Spleen (tissue), 11 donors: ENCODE data around the gene LCE7A. TPM values are rescaled to one million over a fixed set of nuclear protein-coding genes. Genes with fewer than 3 reads are reported as not detected.

Source experiments
- DNase-seq: peaks from one replicate; pipeline ENCODE4 v3.0.0-alpha.2; 2020
- H3K27ac ChIP-seq, 8 donors: fragments of 200-600 bp; sonication (generic) in 7 of 8; 1 replicate in 4 of 8; 2 replicates in 4 of 8; pipeline versions ENCODE4 v1.5.0 to v1.8.0; 2016 to 2021; ENCODE audit warnings: inconsistent platforms in 4 of 8, mild to moderate bottlenecking in 4 of 8, moderate library complexity in 1 of 8
- H3K27me3 ChIP-seq, 7 donors: fragments of 200-600 bp; sonication (generic) in 6 of 7; replicated peaks in 1 of 7; 1 replicate in 4 of 7; 2 replicates in 3 of 7; pipeline versions ENCODE4 v1.5.0 to v1.8.0; 2016 to 2021; ENCODE audit warnings: inconsistent platforms in 3 of 7, mild to moderate bottlenecking in 1 of 7
- H3K36me3 ChIP-seq, 6 donors: fragments of 200-600 bp; sonication (generic) in 5 of 6; 1 replicate in 4 of 6; 2 replicates in 2 of 6; pipeline versions ENCODE4 v1.5.0 to v1.8.0; 2016 to 2021; ENCODE audit warnings: inconsistent platforms in 2 of 6
- H3K4me1 ChIP-seq, 6 donors: fragments of 200-600 bp; sonication (generic) in 5 of 6; 1 replicate in 3 of 6; 2 replicates in 3 of 6; pipeline versions ENCODE4 v1.5.0 to v1.8.0; 2016 to 2021; ENCODE audit warnings: inconsistent platforms in 3 of 6
- H3K4me3 ChIP-seq, 8 donors: fragments of 200-600 bp; sonication (generic) in 7 of 8; 1 replicate in 4 of 8; 2 replicates in 4 of 8; pipeline versions ENCODE4 v1.5.0 to v1.8.0; 2016 to 2021; ENCODE audit warnings: inconsistent platforms in 4 of 8, mild to moderate bottlenecking in 4 of 8, moderate library complexity in 2 of 8
- H3K9me3 ChIP-seq, 8 donors: fragments of 200-600 bp; sonication (generic) in 7 of 8; 1 replicate in 4 of 8; 2 replicates in 4 of 8; pipeline versions ENCODE4 v1.5.0 to v1.8.0; 2016 to 2021; ENCODE audit warnings: inconsistent platforms in 4 of 8
- POLR2A ChIP-seq, 3 donors: fragments of 450-650 bp; IDR thresholded peaks; one replicate each; pipeline ENCODE4 v1.5.1; 2017; ENCODE audit warnings: antibody characterized with exemption in 3 of 3, mild to moderate bottlenecking in 1 of 3
- POLR2AphosphoS5 ChIP-seq, 3 donors: sonication (generic); formaldehyde crosslinking; IDR thresholded peaks; one replicate each; pipeline ENCODE4 v1.5.1; 2017; ENCODE audit warnings: antibody characterized with exemption in 3 of 3
- WGBS, 5 donors: extraction: QIAGEN DNeasy Blood & Tissue Kit in 3 of 5; methylation state at CpG; one replicate each; pipeline versions ENCODE4 v1.1.5 to v1.1.7; 2013 to 2018; 5-methylcytosine and 5-hydroxymethylcytosine counted together
- intact Hi-C: fragments of 100-400 bp; cut with DNase I; formaldehyde crosslinking; loops from one replicate; pipeline ENCODE4 v1.15.0; 2023; ENCODE audit warnings: low total_unique reads
- polyA plus RNA-seq, 3 donors: library from polyadenylated mRNA; stranded (reverse); fragments of 200-250 nt; gene quantifications; one replicate each; pipeline ENCODE4 v1.2.1, GENCODE V29; 2013
- total RNA-seq, 7 donors: library from RNA; depleted of rRNA in 3 of 7; stranded (reverse); fragments of >200 nt in 3 of 7; fragmentation: NEBNext Ultra II Directional in 4 of 7; extraction: Animal tissue kit (Norgen Biotek cat#: 25700) in 4 of 7; gene quantifications; one replicate each; pipeline versions ENCODE4 v1.1.0 to v1.2.1, GENCODE V29; 2016 to 2021
- TF ChIP-seq, protein P1 (sequence below), 11 experiments: fragments of 200-600 bp in 7 of 11; fragments of 450-650 bp in 4 of 11; sonication (generic) in 4 of 11; IDR thresholded peaks in 8 of 11; conservative IDR thresholded peaks in 3 of 11; 1 replicate in 7 of 11; 2 replicates in 4 of 11; pipeline versions ENCODE4 v1.4.0 to v1.8.0; 2016 to 2021; ENCODE audit warnings: antibody characterized with exemption in 11 of 11, inconsistent platforms in 4 of 11, mild to moderate bottlenecking in 1 of 11
- donor health status: healthy with polysubstance abuse.
- donor health status: DM: no; HTN: no; CAD: no; lungs with moderate emphysema.
- donor health status: DM: no; HTN: no; CAD: no.
- donor health status: Bipolar disorder and iron deficiency.
- donor health status: healthy.
- donor health status: DM: no; HTN: no; CAD: no.
- donor health status: DM: yes; HTN: yes; CAD: no.

LCE7A gene
- total and polyA plus RNA-seq, 10 donors: not detected

DNA sequence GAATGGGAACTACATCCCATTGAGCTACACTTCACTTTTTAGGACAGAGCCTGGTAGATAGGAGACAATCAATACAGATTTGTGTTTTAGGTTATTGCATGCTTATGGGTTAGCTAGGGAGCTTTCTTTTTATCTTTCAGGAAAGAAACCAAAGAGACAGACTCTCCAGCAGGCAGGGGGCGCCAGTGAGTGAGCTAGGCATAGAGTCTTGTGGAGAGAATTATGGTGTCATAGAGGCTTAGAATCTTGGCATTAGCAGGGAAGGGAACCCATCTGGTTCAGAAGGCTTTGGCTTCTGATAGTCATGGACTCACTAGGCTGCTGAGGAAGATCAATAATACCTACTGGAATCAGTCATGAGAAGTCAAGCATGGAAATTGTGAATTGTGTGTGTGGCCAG lies 18.2 kb downstream of the LCE7A start, which contains the start of gene SMCP:
SMCP (plus strand) TSS at position 281 of the 400 bp plus-strand sequence. CDS start 6,101 bp downstream, outside the sequence.
- H3K36me3 ChIP-seq: no peaks in the 10 kb centered on the region
- no peaks in the 10 kb centered on the region for H3K4me1 ChIP-seq
- no peak within 1 kb of the TSS for H3K27ac ChIP-seq
- H3K4me3 ChIP-seq: no peak within 1 kb of the TSS
- no peaks in the 10 kb centered on the region for H3K9me3 ChIP-seq
- 0 to 28% (median 4%) methylated on average over 1 of the region's 1 CpG for WGBS, 5 donors
- H3K27me3 ChIP-seq: peaks cover 0 to 15% (median 0%) of the 10 kb centered on the region in 7 donors
- TF ChIP-seq, protein P1, sequence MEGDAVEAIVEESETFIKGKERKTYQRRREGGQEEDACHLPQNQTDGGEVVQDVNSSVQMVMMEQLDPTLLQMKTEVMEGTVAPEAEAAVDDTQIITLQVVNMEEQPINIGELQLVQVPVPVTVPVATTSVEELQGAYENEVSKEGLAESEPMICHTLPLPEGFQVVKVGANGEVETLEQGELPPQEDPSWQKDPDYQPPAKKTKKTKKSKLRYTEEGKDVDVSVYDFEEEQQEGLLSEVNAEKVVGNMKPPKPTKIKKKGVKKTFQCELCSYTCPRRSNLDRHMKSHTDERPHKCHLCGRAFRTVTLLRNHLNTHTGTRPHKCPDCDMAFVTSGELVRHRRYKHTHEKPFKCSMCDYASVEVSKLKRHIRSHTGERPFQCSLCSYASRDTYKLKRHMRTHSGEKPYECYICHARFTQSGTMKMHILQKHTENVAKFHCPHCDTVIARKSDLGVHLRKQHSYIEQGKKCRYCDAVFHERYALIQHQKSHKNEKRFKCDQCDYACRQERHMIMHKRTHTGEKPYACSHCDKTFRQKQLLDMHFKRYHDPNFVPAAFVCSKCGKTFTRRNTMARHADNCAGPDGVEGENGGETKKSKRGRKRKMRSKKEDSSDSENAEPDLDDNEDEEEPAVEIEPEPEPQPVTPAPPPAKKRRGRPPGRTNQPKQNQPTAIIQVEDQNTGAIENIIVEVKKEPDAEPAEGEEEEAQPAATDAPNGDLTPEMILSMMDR (IDR thresholded peaks at IDR 0.05 in 8 of 11, conservative IDR thresholded peaks at IDR 0.05 in 3 of 11): no peak
- TF ChIP-seq POLR2AphosphoS5 (IDR thresholded peaks at IDR 0.05) (no peak), POLR2A (IDR thresholded peaks at IDR 0.05) (no peak)
- no peak for DNase-seq
- intact Hi-C loops: loop anchor here (5.0 kb wide), 1 partner anchor 349 kb away; no protein-coding TSS in a partner anchor

DNA sequence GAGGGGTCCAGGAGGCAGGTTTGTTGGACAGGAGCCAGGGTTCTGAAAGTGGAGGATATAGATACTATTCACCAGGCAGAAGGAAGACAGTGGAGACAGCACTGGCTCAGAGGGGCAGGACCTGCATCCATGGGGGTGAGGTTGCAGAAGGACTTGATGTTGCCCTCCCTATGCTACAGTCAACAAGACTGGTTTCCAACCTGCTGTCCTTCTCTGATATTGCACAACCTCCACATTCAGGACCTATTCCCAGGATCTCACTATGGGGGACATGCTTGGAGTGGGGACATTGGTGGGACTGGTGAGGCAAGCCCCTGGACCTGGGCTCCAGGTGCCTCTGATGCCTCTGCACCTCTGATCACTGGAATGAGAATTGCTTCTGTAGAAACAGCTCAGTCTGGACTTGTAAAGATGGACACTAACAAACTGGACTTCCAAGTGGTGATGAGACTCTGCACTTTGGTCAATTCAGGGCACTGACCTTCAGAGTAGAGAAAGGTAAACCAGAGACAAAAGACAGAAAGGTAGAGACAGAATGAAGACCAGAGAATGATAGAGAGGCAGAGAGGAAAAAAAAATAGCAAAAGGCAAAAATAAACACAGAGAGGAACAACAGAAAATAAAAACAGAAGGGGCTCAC lies 19.9 kb downstream of the LCE7A start:
- TF ChIP-seq, protein P1 (IDR thresholded peaks at IDR 0.05 in 8 of 11, conservative IDR thresholded peaks at IDR 0.05 in 3 of 11): no peak
- TF ChIP-seq POLR2A (IDR thresholded peaks at IDR 0.05) (no peak), POLR2AphosphoS5 (IDR thresholded peaks at IDR 0.05) (no peak)
- DNase-seq: no peak
- Histone ChIP-seq H3K9me3 (no peaks in the 10 kb centered on the region), H3K27ac (no peak overlapping the region), H3K4me3 (no peak overlapping the region), H3K36me3 (no peaks in the 10 kb centered on the region), H3K27me3 (peaks cover 0 to 5% (median 0%) of the 10 kb centered on the region in 7 donors), H3K4me1 (no peaks in the 10 kb centered on the region)
- intact Hi-C loops: loop anchor here (5.0 kb wide), 1 partner anchor 348 kb away; no protein-coding TSS in a partner anchor

DNA sequence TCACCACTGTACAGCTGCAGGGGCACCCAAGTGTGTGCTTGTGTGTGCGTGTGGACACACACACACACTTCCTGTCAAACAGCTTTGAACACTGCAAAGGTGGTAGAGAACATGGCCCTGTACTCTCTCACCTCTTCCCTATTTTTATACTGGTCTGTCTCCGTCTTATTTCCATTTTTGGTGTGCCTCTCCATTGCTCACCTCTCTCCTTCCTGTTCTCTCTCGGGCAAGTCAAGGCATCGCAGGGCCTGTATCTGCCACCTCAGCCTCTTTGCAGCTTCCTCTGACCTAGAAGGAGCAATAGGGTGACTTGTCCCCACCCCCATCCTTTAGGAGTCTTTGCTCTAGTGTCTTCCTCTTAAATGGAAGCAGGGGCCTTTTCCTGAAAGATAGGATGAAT lies 20.5 kb downstream of the LCE7A start:
- 56 to 76% (median 68%) methylated on average over 4 of the region's 4 CpGs for WGBS, 5 donors
- H3K27ac ChIP-seq: no peak overlapping the region
- H3K9me3 ChIP-seq: no peaks in the 10 kb centered on the region
- TF ChIP-seq POLR2A (IDR thresholded peaks at IDR 0.05) (no peak), POLR2AphosphoS5 (IDR thresholded peaks at IDR 0.05) (no peak)
- TF ChIP-seq, protein P1 (IDR thresholded peaks at IDR 0.05 in 8 of 11, conservative IDR thresholded peaks at IDR 0.05 in 3 of 11): no peak
- no peaks in the 10 kb centered on the region for H3K4me1 ChIP-seq
- intact Hi-C loops: no loop called here
- no peaks in the 10 kb centered on the region for H3K27me3 ChIP-seq
- no peak overlapping the region for H3K4me3 ChIP-seq
- DNase-seq: no peak
- no peaks in the 10 kb centered on the region for H3K36me3 ChIP-seq

DNA sequence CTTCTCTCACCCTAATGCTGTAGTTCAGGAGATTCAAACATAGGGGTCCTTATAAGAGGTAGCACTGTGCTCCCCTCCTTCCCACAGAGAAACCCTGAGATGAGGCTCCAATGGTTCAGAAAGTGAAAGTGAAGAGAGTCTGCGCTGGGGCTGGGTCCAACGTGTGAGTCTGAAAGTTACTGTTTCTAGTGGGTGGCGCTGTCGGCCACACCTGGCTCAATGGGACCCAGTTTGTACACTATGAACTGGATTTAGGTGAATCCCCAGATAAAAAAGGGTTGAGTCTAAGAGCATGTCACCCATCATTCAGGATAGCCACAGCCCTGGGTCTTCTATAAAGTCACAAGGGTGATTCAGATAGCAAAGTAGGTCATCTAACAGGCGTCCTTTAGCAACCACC lies 21.1 kb downstream of the LCE7A start:
- no peak overlapping the region for H3K27ac ChIP-seq
- no peak for DNase-seq
- TF ChIP-seq POLR2AphosphoS5 (IDR thresholded peaks at IDR 0.05): no peak
- TF ChIP-seq, protein P1 (IDR thresholded peaks at IDR 0.05 in 8 of 11, conservative IDR thresholded peaks at IDR 0.05 in 3 of 11): no peak
- no peak for TF ChIP-seq POLR2A (IDR thresholded peaks at IDR 0.05)
- H3K9me3 ChIP-seq: no peaks in the 10 kb centered on the region
- WGBS, 5 donors: 64 to 82% (median 72%) methylated on average over 5 of the region's 5 CpGs
- H3K4me3 ChIP-seq: no peak overlapping the region
- intact Hi-C loops: no loop called here
- no peaks in the 10 kb centered on the region for H3K36me3 ChIP-seq
- no peaks in the 10 kb centered on the region for H3K27me3 ChIP-seq
- H3K4me1 ChIP-seq: no peaks in the 10 kb centered on the region
